Activated naive CD8-positive, alpha-beta T cell treated with anti-CD3 and anti-CD28 coated beads, Interleukin-2, amount 10 ng/mL, durations not matched to agents 7 days and 5 days (primary cell): Measurements from ENCODE around the gene MYLK4. TPM values are rescaled to one million over a fixed set of nuclear protein-coding genes. Genes with fewer than 3 reads are reported as not detected.

Experiments used
- ATAC-seq: fragments of 150-1000 bp; cut with Tn5 transposase; one replicate; pipeline ENCODE4 v1.10.0; 2021; ENCODE audit warnings: low read depth, moderate library complexity
- POLR2A ChIA-PET: fragments of 350-600 bp; sonication (Branson Sonifier 250); formaldehyde crosslinking; loops from one replicate; lab custom pipeline; 2021; ENCODE audit warnings: antibody characterized with exemption; lab: Charles Lee
- DNase-seq: peaks from one replicate; pipeline ENCODE4 v3.0.0; 2021
- H3K27ac Mint-ChIP-seq: one replicate; pipeline ENCODE4 v1.8.0; 2022; ENCODE audit warnings: mild to moderate bottlenecking, mixed read lengths
- H3K27me3 Mint-ChIP-seq: one replicate; pipeline ENCODE4 v1.8.0; 2022; ENCODE audit warnings: mild to moderate bottlenecking, moderate library complexity, mixed read lengths
- H3K36me3 Mint-ChIP-seq: one replicate; pipeline ENCODE4 v1.8.0; 2021; ENCODE audit warnings: mild to moderate bottlenecking, mixed read lengths
- H3K4me1 Mint-ChIP-seq: one replicate; pipeline ENCODE4 v1.8.0; 2021; ENCODE audit warnings: mixed read lengths
- H3K4me3 Mint-ChIP-seq: one replicate; pipeline ENCODE4 v1.8.0; 2022; ENCODE audit warnings: mild to moderate bottlenecking, moderate library complexity, mixed read lengths
- H3K9me3 Mint-ChIP-seq: one replicate; pipeline ENCODE4 v1.8.0; 2021; ENCODE audit warnings: mixed read lengths
- total RNA-seq, 2 experiments: library from RNA; stranded (reverse); gene quantifications; one replicate each; pipeline ENCODE4 v1.2.3, GENCODE V29; 2021

Gene MYLK4
- total RNA-seq, 2 experiments from 2014 or later: 0.33 to 0.62 TPM

DNA sequence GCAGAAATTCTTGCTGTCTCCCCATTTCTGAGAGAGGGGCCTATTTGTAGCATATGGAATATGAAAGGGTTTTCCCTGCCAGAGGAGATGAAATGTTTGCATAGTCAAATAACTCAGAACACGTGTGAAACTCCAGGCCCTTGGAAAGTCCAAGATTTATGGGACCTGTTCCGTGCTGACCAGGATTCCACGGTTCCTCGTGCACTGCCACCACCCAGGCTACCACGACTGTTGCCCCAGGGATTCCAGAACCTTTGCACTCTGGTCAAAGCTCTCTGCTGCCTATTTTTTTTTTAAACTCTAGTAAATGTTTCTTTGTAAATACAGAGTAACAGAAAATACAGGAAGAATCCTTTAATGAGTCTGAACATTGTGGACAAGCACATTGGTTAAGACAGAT is 35.0 kb downstream of the MYLK4 start:
- POLR2A ChIA-PET: no interaction called here
- Mint-ChIP-seq H3K4me1 (no peaks in the 10 kb centered on the region), H3K36me3 (no peaks in the 10 kb centered on the region), H3K27ac (no peak overlapping the region), H3K9me3 (peaks cover 5% of the 10 kb centered on the region), H3K27me3 (no peaks in the 10 kb centered on the region), H3K4me3 (no peak overlapping the region)
- ATAC-seq (no peak), DNase-seq (no peak)

GRCh38 chr6:2714111-2714895 is 36.4 kb downstream of the MYLK4 start:
- Mint-ChIP-seq H3K27me3 (peaks cover 3% of the 10 kb centered on the region), H3K36me3 (no peaks in the 10 kb centered on the region), H3K27ac (no peak overlapping the region), H3K4me1 (no peaks in the 10 kb centered on the region), H3K9me3 (peaks cover 5% of the 10 kb centered on the region), H3K4me3 (no peak overlapping the region)
- DNase-seq: no peak
- ATAC-seq: no peak
- POLR2A ChIA-PET: no interaction called here

- ATAC-seq (no peak), DNase-seq (no peak)
- POLR2A ChIA-PET: no interaction called here
- H3K27ac Mint-ChIP-seq: no peak overlapping the region
- H3K4me3 Mint-ChIP-seq: no peak overlapping the region
- H3K36me3 Mint-ChIP-seq: no peaks in the 10 kb centered on the region
- no peaks in the 10 kb centered on the region for H3K4me1 Mint-ChIP-seq
- H3K27me3 Mint-ChIP-seq: peaks cover 3% of the 10 kb centered on the region
- peaks cover 5% of the 10 kb centered on the region for H3K9me3 Mint-ChIP-seq
Measured at GRCh38 chr6:2713473-2714110, 37.1 kb downstream of the MYLK4 start.

- H3K36me3 Mint-ChIP-seq: no peaks in the 10 kb centered on the region
- ATAC-seq (no peak), DNase-seq (no peak)
- no peak overlapping the region for H3K4me3 Mint-ChIP-seq
- no peak overlapping the region for H3K27ac Mint-ChIP-seq
- peaks cover 6% of the 10 kb centered on the region for H3K27me3 Mint-ChIP-seq
- peaks cover 5% of the 10 kb centered on the region for H3K9me3 Mint-ChIP-seq
- no peaks in the 10 kb centered on the region for H3K4me1 Mint-ChIP-seq
- POLR2A ChIA-PET: no interaction called here
Measured at GRCh38 chr6:2712102-2712501, 38.6 kb downstream of the MYLK4 start.

- Mint-ChIP-seq H3K27me3 (peaks cover 8% of the 10 kb centered on the region), H3K4me3 (no peak overlapping the region), H3K36me3 (no peaks in the 10 kb centered on the region), H3K9me3 (peaks cover 5% of the 10 kb centered on the region), H3K27ac (no peak overlapping the region), H3K4me1 (no peaks in the 10 kb centered on the region)
- ATAC-seq: no peak
- no peak for DNase-seq
- POLR2A ChIA-PET: interaction anchor here (0.6 kb wide), 1 partner anchor 81 kb away, joined by 6 read pairs; no protein-coding TSS in a partner anchor
Measured at GRCh38 chr6:2710412-2710811, 40.3 kb downstream of the MYLK4 start.

DNA sequence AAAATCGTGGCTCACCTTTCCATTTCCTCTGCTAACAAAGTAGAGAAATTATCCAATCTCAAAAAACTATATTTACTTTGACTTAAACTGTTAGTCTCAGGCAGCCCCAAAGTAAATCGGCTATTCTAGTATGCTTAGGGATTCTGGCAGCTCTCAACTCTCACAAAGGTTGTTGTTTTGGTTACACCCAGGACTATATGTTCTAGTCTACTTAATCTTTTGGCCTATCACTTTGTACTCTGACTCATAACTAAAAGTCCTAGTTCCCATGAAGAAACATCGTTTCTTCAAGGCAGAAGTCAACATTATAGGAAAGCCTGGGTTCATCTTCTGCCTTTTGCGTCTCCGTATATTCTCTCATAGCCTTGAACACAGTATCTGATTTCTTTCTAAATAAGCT is 42.3 kb downstream of the MYLK4 start:
- Mint-ChIP-seq H3K27me3 (peaks cover 13% of the 10 kb centered on the region), H3K4me3 (no peak overlapping the region), H3K36me3 (no peaks in the 10 kb centered on the region), H3K9me3 (peaks cover 5% of the 10 kb centered on the region), H3K27ac (no peak overlapping the region), H3K4me1 (no peaks in the 10 kb centered on the region)
- POLR2A ChIA-PET: no interaction called here
- DNase-seq (no peak), ATAC-seq (no peak)

DNA sequence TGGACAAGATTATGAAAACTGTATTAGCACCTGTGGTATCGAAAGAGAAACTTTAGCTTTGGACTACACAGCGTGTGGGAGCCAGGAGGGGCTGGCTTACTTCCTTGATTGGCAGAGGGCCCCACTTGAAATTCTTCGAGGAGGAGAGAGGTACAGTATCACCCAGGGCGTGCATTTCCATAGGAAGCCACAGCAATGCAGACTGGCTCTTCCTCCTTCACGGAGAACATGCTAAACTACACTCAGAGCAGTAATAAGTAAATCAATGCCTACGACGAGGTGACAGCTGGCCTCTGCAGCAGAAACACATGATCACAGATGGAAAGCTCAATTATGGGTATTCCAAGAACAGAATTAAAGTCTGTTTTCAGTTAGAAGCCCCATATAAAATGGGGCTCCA is 44.2 kb downstream of the MYLK4 start:
- Mint-ChIP-seq H3K4me1 (no peaks in the 10 kb centered on the region), H3K36me3 (no peaks in the 10 kb centered on the region), H3K9me3 (peaks cover 3% of the 10 kb centered on the region), H3K27me3 (peaks cover 13% of the 10 kb centered on the region), H3K4me3 (peak overlapping the region; percentile 11), H3K27ac (no peak overlapping the region)
- DNase-seq (no peak), ATAC-seq (no peak)
- POLR2A ChIA-PET: no interaction called here

GRCh38 chr6:2705256-2705655 is 45.5 kb downstream of the MYLK4 start:
- Mint-ChIP-seq H3K36me3 (no peaks in the 10 kb centered on the region), H3K4me3 (no peak overlapping the region), H3K27me3 (peaks cover 10% of the 10 kb centered on the region), H3K27ac (no peak overlapping the region), H3K9me3 (no peaks in the 10 kb centered on the region), H3K4me1 (no peaks in the 10 kb centered on the region)
- DNase-seq (no peak), ATAC-seq (no peak)
- POLR2A ChIA-PET: no interaction called here

GRCh38 chr6:2697291-2697690 is 53.4 kb downstream of the MYLK4 start:
- Mint-ChIP-seq H3K9me3 (no peaks in the 10 kb centered on the region), H3K4me3 (no peak overlapping the region), H3K4me1 (no peaks in the 10 kb centered on the region), H3K36me3 (no peaks in the 10 kb centered on the region), H3K27ac (no peak overlapping the region), H3K27me3 (peaks cover 4% of the 10 kb centered on the region)
- DNase-seq (no peak), ATAC-seq (no peak)
- POLR2A ChIA-PET: no interaction called here

DNA sequence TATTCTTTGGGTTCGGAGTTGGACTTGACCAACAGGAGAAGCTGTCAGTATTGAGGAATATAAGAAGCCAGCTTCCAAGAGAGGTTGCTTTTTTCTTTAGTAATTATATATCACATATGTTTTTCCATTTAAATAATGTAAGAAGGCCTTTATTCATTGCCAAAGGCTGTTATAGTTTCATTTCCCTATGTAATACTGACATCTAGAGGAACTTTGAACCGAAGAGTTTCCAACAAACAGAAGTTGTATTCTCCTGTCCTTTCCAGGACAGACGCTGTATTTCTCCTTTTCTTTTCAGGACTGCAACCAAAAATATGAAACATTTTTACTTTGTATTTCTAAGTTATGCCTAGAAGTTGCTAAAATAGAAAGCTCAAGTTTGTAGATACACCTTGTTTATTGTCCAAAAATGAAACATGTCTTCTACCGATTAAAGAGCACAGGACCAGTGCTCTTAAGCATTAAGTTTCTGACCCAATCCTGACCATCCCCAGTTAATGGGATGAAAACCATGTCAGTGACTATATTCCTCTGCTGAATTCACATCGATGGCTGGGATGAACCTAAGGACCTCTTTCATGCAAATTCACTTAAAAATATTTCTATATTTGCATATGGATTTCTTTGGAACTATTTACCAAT is 55.1 kb downstream of the MYLK4 start:
- no peak overlapping the region for H3K27ac Mint-ChIP-seq
- POLR2A ChIA-PET: no interaction called here
- H3K36me3 Mint-ChIP-seq: no peaks in the 10 kb centered on the region
- H3K4me1 Mint-ChIP-seq: no peaks in the 10 kb centered on the region
- no peaks in the 10 kb centered on the region for H3K9me3 Mint-ChIP-seq
- DNase-seq (no peak), ATAC-seq (no peak)
- peaks cover 4% of the 10 kb centered on the region for H3K27me3 Mint-ChIP-seq
- H3K4me3 Mint-ChIP-seq: no peak overlapping the region

DNA sequence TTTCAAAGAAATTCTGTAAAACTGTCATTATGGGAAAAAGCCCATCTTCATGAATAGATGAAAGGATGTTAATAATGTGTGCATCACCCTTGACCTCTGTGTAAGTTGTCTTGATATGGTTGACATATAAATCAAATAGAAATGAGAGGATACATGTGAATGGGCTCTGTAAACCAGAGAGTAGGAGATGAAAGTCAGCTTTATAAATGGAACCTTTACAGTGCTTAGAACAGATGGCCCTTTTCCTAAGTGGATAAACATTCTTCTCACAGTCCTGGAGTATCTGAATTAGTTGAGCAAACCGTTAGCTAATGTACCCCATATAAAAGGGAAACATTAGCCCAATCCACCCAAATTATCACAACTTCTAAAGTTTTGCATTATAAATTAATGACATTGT is 57.5 kb downstream of the MYLK4 start:
- no peak overlapping the region for H3K27ac Mint-ChIP-seq
- POLR2A ChIA-PET: interaction anchor here (0.7 kb wide), 1 partner anchor 464 kb away, joined by 4 read pairs; the partner anchor contains the start of gene TUBB2A
- H3K27me3 Mint-ChIP-seq: peaks cover 4% of the 10 kb centered on the region
- H3K36me3 Mint-ChIP-seq: no peaks in the 10 kb centered on the region
- H3K4me3 Mint-ChIP-seq: no peak overlapping the region
- no peaks in the 10 kb centered on the region for H3K4me1 Mint-ChIP-seq
- no peak for DNase-seq
- no peaks in the 10 kb centered on the region for H3K9me3 Mint-ChIP-seq
- no peak for ATAC-seq

- Mint-ChIP-seq H3K27me3 (no peaks in the 10 kb centered on the region), H3K9me3 (no peaks in the 10 kb centered on the region)
- no peak for ATAC-seq
Measured at GRCh38 chr6:2688401-2689064, 62.2 kb downstream of the MYLK4 start.

DNA sequence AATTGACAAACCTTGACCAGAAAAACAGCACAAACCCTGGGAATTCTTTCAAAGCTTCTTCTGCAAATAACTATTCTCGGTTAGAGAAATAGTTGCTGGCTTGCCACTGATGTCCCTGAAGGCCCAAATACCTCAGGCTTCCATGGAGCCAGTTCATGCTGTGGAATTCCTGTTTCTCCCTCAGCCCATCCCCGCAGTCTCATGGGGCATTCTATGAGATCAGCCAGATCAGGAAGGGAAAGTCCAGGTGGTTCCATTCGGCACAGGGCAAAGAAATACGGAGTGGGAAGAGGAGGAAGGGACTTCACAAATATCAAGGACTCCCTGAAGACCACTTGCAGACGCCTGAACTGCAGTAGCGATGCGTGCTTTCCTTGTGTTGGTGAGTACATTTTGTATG is 63.3 kb downstream of the MYLK4 start:
- DNase-seq (no peak), ATAC-seq (no peak)
- no peak overlapping the region for H3K4me3 Mint-ChIP-seq
- no peak overlapping the region for H3K27ac Mint-ChIP-seq
- H3K27me3 Mint-ChIP-seq: no peaks in the 10 kb centered on the region
- POLR2A ChIA-PET: no interaction called here
- no peaks in the 10 kb centered on the region for H3K9me3 Mint-ChIP-seq
- H3K4me1 Mint-ChIP-seq: no peaks in the 10 kb centered on the region
- no peaks in the 10 kb centered on the region for H3K36me3 Mint-ChIP-seq

More at GRCh38 chr6:2688401-2689064, 62.2 kb downstream of the MYLK4 start:
- Mint-ChIP-seq H3K27ac (no peak overlapping the region), H3K4me1 (no peaks in the 10 kb centered on the region), H3K36me3 (no peaks in the 10 kb centered on the region), H3K4me3 (no peak overlapping the region)
- POLR2A ChIA-PET: no interaction called here
- no peak for DNase-seq
